C4-2B (cell line): ENCODE results near the gene SLC22A7.
"Not testable (repeated sequence)": the region's sequence is repeated elsewhere in the genome, so short reads cannot be mapped to it uniquely, and the experiment has no call there.

Experiments used
- H3K27ac ChIP-seq: fragments of 450-650 bp; 2 replicates; pipeline ENCODE4 v1.5.1; 2017
- CTCF ChIP-seq: fragments of 450-650 bp; conservative IDR thresholded peaks from 2 replicates; pipeline ENCODE4 v1.5.1; 2017; ENCODE audit warnings: mild to moderate bottlenecking
- ZFX ChIP-seq: fragments of 450-650 bp; IDR thresholded peaks from 2 replicates; pipeline ENCODE4 v1.6.1; 2017

SLC22A7 gene

GRCh38 chr6:43299338-43300293 lies 1.6 kb downstream of the SLC22A7 start:
- TF ChIP-seq ZFX (no peak), CTCF (no peak)
- no peak overlapping the region for H3K27ac ChIP-seq

- H3K27ac ChIP-seq, result no peak overlapping the region
- TF ChIP-seq ZFX, result no peak
- TF ChIP-seq CTCF, result no peak
These were observed 3.2 kb downstream of the SLC22A7 start for GRCh38 chr6:43301081-43301870.

- TF ChIP-seq CTCF, result no peak
- TF ChIP-seq ZFX, result no peak
- H3K27ac ChIP-seq, result no peak overlapping the region
These were observed 4.1 kb downstream of the SLC22A7 start for GRCh38 chr6:43302126-43302525.

GRCh38 chr6:43303006-43303405 lies 4.9 kb downstream of the SLC22A7 start:
- not testable (repeated sequence) for H3K27ac ChIP-seq

GRCh38 chr6:43303751-43304331 lies 5.8 kb downstream of the SLC22A7 start:
- no peak overlapping the region for H3K27ac ChIP-seq
- TF ChIP-seq CTCF (no peak), ZFX (no peak)

- H3K27ac ChIP-seq, result no peak overlapping the region
- TF ChIP-seq ZFX, result no peak
- no peak for TF ChIP-seq CTCF
These were observed 6.3 kb downstream of the SLC22A7 start for GRCh38 chr6:43304361-43304760.

- TF ChIP-seq CTCF (no peak), ZFX (no peak)
- no peak overlapping the region for H3K27ac ChIP-seq
These were observed 6.8 kb downstream of the SLC22A7 start for GRCh38 chr6:43304882-43305281.
